M059J (cell line): ENCODE results near the gene RCHY1. TPM values are rescaled to one million over a fixed set of nuclear protein-coding genes. Genes with fewer than 3 reads are reported as not detected.

Source experiments
- total RNA-seq: library from RNA; depleted of rRNA; stranded (reverse); fragments of >200 nt; shearing (Covaris generic); gene quantifications from 2 replicates; pipeline ENCODE4 v1.2.3, GENCODE V29; 2014; rRNA removed

Gene RCHY1
- total RNA-seq, 1 experiment from 2014 or later = 11.7 TPM

Other genes starting within 250 kb of the RCHY1 start
- 6.3 and 8.9 TPM in 2 replicates for gene THAP6, start 70 bp upstream of the RCHY1 start, total RNA-seq
- gene ODAPH, start 41.7 kb upstream of the RCHY1 start, total RNA-seq = 0.10 TPM in 1 of 2 replicates, not detected in the other
- gene CDKL2, start 116.1 kb upstream of the RCHY1 start, total RNA-seq = 0.05 and 0.15 TPM in 2 replicates
- 119 and 135 TPM in 2 replicates for gene G3BP2, start 159.0 kb upstream of the RCHY1 start, total RNA-seq
- gene USO1, start 210.2 kb upstream of the RCHY1 start, total RNA-seq = 43.6 and 60.4 TPM in 2 replicates